IPS DF 6.9 (cell line): ENCODE results near the gene RBBP6.

Source experiments
- DNase-seq: peaks from one replicate; pipeline ENCODE4 v3.0.0-alpha.2; 2013; ENCODE audit warnings: low read depth, low spot score
- H3K27ac ChIP-seq: one replicate; pipeline ENCODE4 v1.5.1; 2013; ENCODE audit warnings: low read length, control low read depth
- H3K27me3 ChIP-seq: 2 replicates; pipeline ENCODE4 v1.6.1; 2013; ENCODE audit warnings: mild to moderate bottlenecking, low read length; ENCODE audit not compliant: control insufficient read depth, insufficient read depth
- H3K36me3 ChIP-seq: 2 replicates; pipeline ENCODE4 v1.6.1; 2013; ENCODE audit warnings: low read length; ENCODE audit not compliant: control insufficient read depth, insufficient read depth
- H3K4me1 ChIP-seq: 2 replicates; pipeline ENCODE4 v1.6.1; 2013; ENCODE audit warnings: low read length; ENCODE audit not compliant: control insufficient read depth, insufficient read depth
- H3K4me3 ChIP-seq: 2 replicates; pipeline ENCODE4 v1.5.1; 2013; ENCODE audit warnings: mild to moderate bottlenecking, low read length
- H3K9me3 ChIP-seq: 2 replicates; pipeline ENCODE4 v1.6.1; 2013; ENCODE audit warnings: low read length, inconsistent platforms; ENCODE audit not compliant: control insufficient read depth, insufficient read depth
- WGBS: extraction: QIAGEN DNeasy Blood & Tissue Kit; methylation state at CpG from one replicate; pipeline ENCODE4 v1.1.7; 2013; ENCODE audit warnings: mixed read lengths, missing lambda C conversion rate; ENCODE audit not compliant: insufficient read length, insufficient coverage; 5-methylcytosine and 5-hydroxymethylcytosine counted together

The RBBP6 gene

DNA sequence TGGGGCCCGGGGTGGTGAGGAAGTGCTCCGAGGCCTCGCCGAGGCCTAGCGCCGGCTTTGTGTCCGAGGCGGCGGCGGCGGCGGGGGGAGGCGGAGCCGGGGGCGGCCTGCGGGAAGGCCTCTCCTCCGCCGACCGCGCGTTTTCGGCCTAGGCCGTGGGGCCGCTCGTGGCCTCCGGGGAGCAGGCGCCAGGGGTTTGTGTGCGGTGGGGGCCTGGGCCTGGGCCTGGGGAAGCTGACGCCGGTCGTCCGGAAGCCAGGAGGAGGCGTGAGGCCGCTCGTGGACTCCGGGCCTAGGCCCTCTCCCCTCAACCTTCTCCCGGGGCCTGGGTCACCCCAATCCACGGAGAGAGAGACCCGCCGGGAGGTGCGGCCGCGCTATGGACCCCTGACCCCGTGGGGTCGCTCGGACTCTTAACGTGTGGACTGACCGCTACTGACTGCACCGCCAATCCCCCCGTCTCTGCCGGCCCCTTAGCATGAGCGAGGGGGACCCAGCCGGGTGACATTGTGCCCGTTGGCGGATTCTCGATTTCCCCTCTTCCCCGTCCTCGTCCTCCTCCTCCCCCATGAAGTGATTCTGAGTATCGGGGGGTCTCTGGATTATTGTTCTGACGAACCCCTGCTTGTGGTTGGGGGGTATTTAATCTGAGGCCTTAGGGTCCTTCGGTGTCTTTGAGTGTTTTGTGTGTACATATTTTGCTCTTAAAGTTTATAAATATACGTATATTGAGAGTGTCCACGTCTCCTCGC is 660 bp downstream of the RBBP6 start:
- Histone ChIP-seq H3K4me1 (no peaks in the 10 kb centered on the region), H3K27me3 (no peaks in the 10 kb centered on the region), H3K27ac (no peak overlapping the region), H3K4me3 (peak overlapping the region; percentile 86), H3K9me3 (no peaks in the 10 kb centered on the region), H3K36me3 (no peaks in the 10 kb centered on the region)
- no CpG with 5 or more reads among the region's 64 CpGs for WGBS
- DNase-seq, result no peak

- no CpG with 5 or more reads among the region's 12 CpGs for WGBS
- no peaks in the 10 kb centered on the region for H3K36me3 ChIP-seq
- no peaks in the 10 kb centered on the region for H3K9me3 ChIP-seq
- no peak overlapping the region for H3K27ac ChIP-seq
- no peaks in the 10 kb centered on the region for H3K27me3 ChIP-seq
- no peaks in the 10 kb centered on the region for H3K4me1 ChIP-seq
- H3K4me3 ChIP-seq, result peak overlapping the region; percentile 86; the same call in 1 of the 2 replicates
- DNase-seq, result no peak
These were observed 1.3 kb downstream of the RBBP6 start for GRCh38 chr16:24540602-24541210.

DNA sequence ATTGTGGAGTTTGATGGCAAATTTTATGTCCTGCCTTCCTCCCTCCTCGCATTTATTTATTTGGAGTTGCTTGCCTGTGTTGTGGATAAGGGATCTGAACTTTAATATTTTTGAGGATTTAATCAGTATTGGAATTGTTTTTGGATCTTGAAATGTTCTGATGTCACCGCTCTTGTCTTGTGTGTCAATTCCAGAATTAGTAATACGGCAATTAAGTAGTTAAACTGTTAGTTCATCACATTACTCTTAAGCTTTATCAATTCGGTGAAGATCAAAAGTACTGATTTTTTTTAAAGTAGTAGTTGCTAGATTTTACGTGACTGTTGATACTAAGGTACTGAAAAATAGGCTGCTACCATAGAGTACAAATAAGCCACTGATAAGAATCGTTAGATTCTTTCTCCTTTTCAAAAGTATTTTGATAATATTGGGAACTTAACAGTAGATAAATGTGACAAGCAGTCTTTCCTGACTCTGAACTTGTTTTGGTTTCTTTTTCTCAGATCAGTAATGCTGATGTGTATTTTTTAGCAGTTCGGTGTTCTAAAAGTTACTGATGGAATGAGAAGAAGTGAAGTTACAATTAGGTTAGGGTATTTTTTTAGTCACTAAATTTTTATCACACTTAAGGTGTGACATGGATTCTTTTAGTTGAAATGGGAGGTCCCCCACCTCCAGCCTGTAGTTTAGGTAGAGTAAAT is 2.0 kb downstream of the RBBP6 start:
- Histone ChIP-seq H3K27me3 (no peaks in the 10 kb centered on the region), H3K27ac (no peak overlapping the region), H3K36me3 (no peaks in the 10 kb centered on the region), H3K4me3 (peak overlapping the region; percentile 86; the same call in 1 of the 2 replicates), H3K4me1 (no peaks in the 10 kb centered on the region), H3K9me3 (no peaks in the 10 kb centered on the region)
- no peak for DNase-seq
- WGBS, result no CpG with 5 or more reads among the region's 7 CpGs

- Histone ChIP-seq H3K36me3 (no peaks in the 10 kb centered on the region; the same call in 1 of the 2 replicates), H3K27ac (no peak overlapping the region), H3K9me3 (no peaks in the 10 kb centered on the region), H3K4me1 (no peaks in the 10 kb centered on the region), H3K4me3 (no peak overlapping the region), H3K27me3 (no peaks in the 10 kb centered on the region)
- DNase-seq, result no peak
- no CpG with 5 or more reads among the region's 2 CpGs for WGBS
These were observed 4.6 kb downstream of the RBBP6 start for GRCh38 chr16:24543949-24544348.

- Histone ChIP-seq H3K4me3 (no peak overlapping the region), H3K36me3 (no peaks in the 10 kb centered on the region; the same call in 1 of the 2 replicates), H3K27me3 (no peaks in the 10 kb centered on the region), H3K9me3 (no peaks in the 10 kb centered on the region), H3K27ac (no peak overlapping the region), H3K4me1 (no peaks in the 10 kb centered on the region)
- no CpG with 5 or more reads among the region's 3 CpGs for WGBS
- no peak for DNase-seq
These were observed 5.3 kb downstream of the RBBP6 start for GRCh38 chr16:24544640-24545039.

- H3K4me3 ChIP-seq, result no peak overlapping the region
- no peak for DNase-seq
- H3K9me3 ChIP-seq, result no peaks in the 10 kb centered on the region
- H3K4me1 ChIP-seq, result no peaks in the 10 kb centered on the region
- H3K27me3 ChIP-seq, result no peaks in the 10 kb centered on the region
- no peak overlapping the region for H3K27ac ChIP-seq
- no CpG with 5 or more reads among the region's 1 CpG for WGBS
- no peaks in the 10 kb centered on the region; the same call in 1 of the 2 replicates for H3K36me3 ChIP-seq
These were observed 10.9 kb downstream of the RBBP6 start for GRCh38 chr16:24550295-24550694.

GRCh38 chr16:24552705-24553246 is 13.4 kb downstream of the RBBP6 start:
- WGBS, result no CpG with 5 or more reads among the region's 1 CpG
- no peaks in the 10 kb centered on the region for H3K9me3 ChIP-seq
- H3K36me3 ChIP-seq, result no peaks in the 10 kb centered on the region; the same call in 1 of the 2 replicates
- no peak for DNase-seq
- no peak overlapping the region for H3K4me3 ChIP-seq
- H3K4me1 ChIP-seq, result no peaks in the 10 kb centered on the region
- H3K27ac ChIP-seq, result no peak overlapping the region
- no peaks in the 10 kb centered on the region for H3K27me3 ChIP-seq

- no peak overlapping the region for H3K4me3 ChIP-seq
- no CpG with 5 or more reads among the region's 1 CpG for WGBS
- H3K4me1 ChIP-seq, result no peaks in the 10 kb centered on the region
- H3K27me3 ChIP-seq, result no peaks in the 10 kb centered on the region
- H3K36me3 ChIP-seq, result no peaks in the 10 kb centered on the region; the same call in 1 of the 2 replicates
- DNase-seq, result no peak
- H3K9me3 ChIP-seq, result no peaks in the 10 kb centered on the region
- H3K27ac ChIP-seq, result no peak overlapping the region
These were observed 14.6 kb downstream of the RBBP6 start for GRCh38 chr16:24553983-24554382.

DNA sequence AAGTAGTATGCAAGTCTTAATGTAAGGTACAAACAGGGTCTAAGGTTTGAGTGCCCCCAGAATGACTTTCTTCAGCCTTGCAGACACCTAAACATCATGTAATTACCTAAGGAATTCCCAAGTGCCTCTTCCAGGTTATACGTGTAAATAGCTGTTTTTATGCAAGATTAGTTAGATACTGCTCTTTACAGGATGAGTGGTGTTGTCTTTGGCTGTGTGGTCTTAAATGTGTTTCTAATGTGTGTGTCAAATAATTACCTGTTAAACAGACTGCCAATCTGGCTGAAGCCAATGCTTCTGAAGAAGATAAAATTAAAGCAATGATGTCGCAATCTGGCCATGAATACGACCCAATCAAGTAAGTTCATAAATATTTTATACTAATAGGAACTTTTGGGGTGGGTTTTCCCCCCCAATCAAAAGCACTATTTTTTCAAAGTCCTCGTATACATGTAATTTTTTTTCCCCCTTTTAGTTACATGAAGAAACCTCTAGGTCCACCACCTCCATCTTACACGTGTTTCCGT is 16.0 kb downstream of the RBBP6 start:
- H3K36me3 ChIP-seq, result no peaks in the 10 kb centered on the region; the same call in 1 of the 2 replicates
- WGBS, result no CpG with 5 or more reads among the region's 6 CpGs
- no peaks in the 10 kb centered on the region for H3K9me3 ChIP-seq
- H3K27ac ChIP-seq, result no peak overlapping the region
- no peak overlapping the region for H3K4me3 ChIP-seq
- no peaks in the 10 kb centered on the region for H3K27me3 ChIP-seq
- no peak for DNase-seq
- no peaks in the 10 kb centered on the region for H3K4me1 ChIP-seq

DNA sequence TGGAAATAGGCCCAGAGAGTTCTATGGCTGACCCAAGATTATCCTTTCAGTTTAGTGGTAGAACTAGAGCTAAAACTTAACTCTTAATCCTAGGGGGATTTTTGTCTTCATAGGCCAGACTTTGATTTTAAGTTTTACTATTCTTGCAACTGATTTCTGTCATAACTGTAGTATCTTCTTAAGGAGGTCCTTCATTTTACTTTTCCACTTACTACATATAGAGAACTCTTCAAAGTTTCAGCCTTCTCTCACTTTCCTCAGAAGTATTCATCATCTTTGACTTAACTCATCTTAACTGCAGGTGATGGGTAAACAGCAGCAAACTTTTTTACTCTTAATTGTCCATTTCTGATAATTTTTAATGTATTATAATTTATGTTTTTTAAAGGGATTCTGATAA is 23.4 kb downstream of the RBBP6 start:
- no peaks in the 10 kb centered on the region for H3K4me1 ChIP-seq
- no peak overlapping the region for H3K4me3 ChIP-seq
- H3K27ac ChIP-seq, result no peak overlapping the region
- H3K27me3 ChIP-seq, result no peaks in the 10 kb centered on the region
- DNase-seq, result no peak
- no peaks in the 10 kb centered on the region for H3K9me3 ChIP-seq
- H3K36me3 ChIP-seq, result peaks cover 16% of the 10 kb centered on the region
